ENCODE data around the gene PCNX2.

Gene PCNX2

DNA sequence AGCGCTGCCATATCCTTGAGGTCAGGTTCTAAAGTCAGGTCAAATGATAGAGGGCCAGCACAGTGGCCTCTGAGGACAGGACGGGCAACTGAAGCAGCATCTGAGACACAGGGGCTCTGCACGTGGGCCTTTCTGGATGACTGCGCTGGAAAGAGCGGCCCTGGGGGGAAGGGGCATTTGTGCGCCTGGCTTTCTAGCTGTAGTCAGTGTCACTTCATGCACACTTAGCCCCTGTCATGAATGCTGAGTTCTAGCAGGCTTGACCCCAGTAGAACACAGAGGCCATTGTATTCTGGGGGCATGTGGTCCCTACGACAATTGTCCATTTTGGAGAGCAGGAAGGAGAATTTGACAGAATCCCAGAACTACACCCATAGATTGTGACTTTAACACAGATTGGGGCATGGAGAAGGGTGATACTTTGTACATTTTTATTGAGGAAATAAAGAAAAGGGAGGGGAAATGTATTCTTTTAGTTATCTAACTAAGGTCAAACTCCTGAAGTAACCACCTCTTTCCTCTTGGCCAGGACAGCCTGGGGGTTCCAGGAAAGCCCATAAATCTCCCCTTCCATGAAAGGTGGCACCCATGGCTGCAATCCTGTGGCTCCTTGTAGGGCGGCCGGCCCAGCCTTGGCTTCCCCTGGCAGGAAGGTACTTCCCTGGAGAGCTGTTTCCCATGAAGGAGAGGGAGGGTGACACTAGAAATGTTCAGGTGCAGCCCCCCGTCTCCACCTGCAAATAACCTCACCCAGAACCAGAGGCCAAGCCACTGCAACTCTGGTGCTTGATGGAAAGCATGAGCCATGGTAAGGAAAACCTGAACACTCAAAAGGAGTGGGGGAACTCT is 310.7 kb downstream of the PCNX2 start:
- no peaks in the 10 kb centered on the region for H3F3A ChIP-seq (ENCODE audit: low read depth)
- H3K27me3 ChIP-seq (ENCODE audit: insufficient read depth, low read length, poor library complexity, severe bottlenecking): no peaks in the 10 kb centered on the region
- no peaks in the 10 kb centered on the region for H3K9me2 ChIP-seq (replicated peaks; ENCODE audit: low read depth, low read length)
- H3K4me3 ChIP-seq (ENCODE audit: low read length, poor library complexity, severe bottlenecking): no peak overlapping the region
- no peak overlapping the region for H2AFZ ChIP-seq (ENCODE audit: low read length)
- H3K4me1 ChIP-seq (ENCODE audit: insufficient read depth, low read length, poor library complexity, severe bottlenecking): peaks cover 10% of the 10 kb centered on the region
- H3K9me3 ChIP-seq (ENCODE audit: insufficient read depth, low read depth, low read length): no peaks in the 10 kb centered on the region
- TF ChIP-seq CTCF (conservative IDR thresholded peaks at IDR 0.05; ENCODE audit: low read length) (no peak), EZH2phosphoT487 (IDR thresholded peaks at IDR 0.05; ENCODE audit: borderline replicate concordance) (no peak)
- H3K9ac ChIP-seq (ENCODE audit: low read depth, low read length, poor library complexity, severe bottlenecking): no peak overlapping the region
- no peaks in the 10 kb centered on the region for H3K79me2 ChIP-seq (ENCODE audit: insufficient read depth, low read length)
- H3K4me2 ChIP-seq (ENCODE audit: low read depth, low read length, poor library complexity, severe bottlenecking): peak overlapping the region; percentile 2
- H4K20me1 ChIP-seq (ENCODE audit: insufficient read depth, low read length, poor library complexity, severe bottlenecking): no peaks in the 10 kb centered on the region
- 0 out of 2 replicates have a peak, but pooled peaks cover 4% of the 10 kb centered on the region for H3K36me3 ChIP-seq (ENCODE audit: insufficient read depth, low read length)

- Histone ChIP-seq H3F3A (ENCODE audit: low read depth) (no peaks in the 10 kb centered on the region), H3K9ac (ENCODE audit: low read depth, low read length, poor library complexity, severe bottlenecking) (no peak overlapping the region), H3K9me2 (replicated peaks; ENCODE audit: low read depth, low read length) (no peaks in the 10 kb centered on the region), H3K36me3 (ENCODE audit: insufficient read depth, low read length) (0 out of 2 replicates have a peak, but pooled peaks cover 4% of the 10 kb centered on the region), H3K4me2 (ENCODE audit: low read depth, low read length, poor library complexity, severe bottlenecking) (no peak overlapping the region), H2AFZ (ENCODE audit: low read length) (no peak overlapping the region), H3K9me3 (ENCODE audit: insufficient read depth, low read depth, low read length) (no peaks in the 10 kb centered on the region), H3K4me3 (ENCODE audit: low read length, poor library complexity, severe bottlenecking) (no peak overlapping the region), H3K79me2 (ENCODE audit: insufficient read depth, low read length) (no peaks in the 10 kb centered on the region), H4K20me1 (ENCODE audit: insufficient read depth, low read length, poor library complexity, severe bottlenecking) (no peaks in the 10 kb centered on the region), H3K27me3 (ENCODE audit: insufficient read depth, low read length, poor library complexity, severe bottlenecking) (no peaks in the 10 kb centered on the region), H3K4me1 (ENCODE audit: insufficient read depth, low read length, poor library complexity, severe bottlenecking) (peaks cover 16% of the 10 kb centered on the region)
- TF ChIP-seq EZH2phosphoT487 (IDR thresholded peaks at IDR 0.05; ENCODE audit: borderline replicate concordance) (no peak), CTCF (conservative IDR thresholded peaks at IDR 0.05; ENCODE audit: low read length) (no peak)
These were observed 311.5 kb downstream of the PCNX2 start for GRCh38 chr1:232983817-232984567.

DNA sequence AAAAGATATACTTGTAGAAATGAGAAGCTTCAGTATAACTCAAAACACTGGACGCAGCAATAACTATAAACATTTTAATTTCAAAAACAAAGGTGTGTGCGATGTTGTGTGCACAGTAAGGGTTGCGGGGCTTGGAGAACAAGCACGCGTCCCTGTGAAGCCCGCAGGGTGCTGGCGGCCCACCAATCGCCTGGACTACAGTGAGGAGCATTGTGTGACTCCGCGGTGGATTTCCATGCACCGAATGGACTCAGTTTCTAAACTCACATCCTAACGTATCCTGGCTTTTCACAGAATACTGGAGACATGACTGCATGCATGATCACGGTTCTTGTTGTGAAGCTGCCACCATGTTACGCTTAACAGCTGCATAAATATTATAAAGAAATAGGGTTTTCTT is 312.1 kb downstream of the PCNX2 start:
- TF ChIP-seq EZH2phosphoT487 (IDR thresholded peaks at IDR 0.05; ENCODE audit: borderline replicate concordance) (no peak), CTCF (conservative IDR thresholded peaks at IDR 0.05; ENCODE audit: low read length) (no peak)
- Histone ChIP-seq H3K79me2 (ENCODE audit: insufficient read depth, low read length) (no peaks in the 10 kb centered on the region), H3K36me3 (ENCODE audit: insufficient read depth, low read length) (0 out of 2 replicates have a peak, but pooled peaks cover 4% of the 10 kb centered on the region)

More for the DNA sequence above, 312.1 kb downstream of the PCNX2 start:
- Histone ChIP-seq H3F3A (ENCODE audit: low read depth) (no peaks in the 10 kb centered on the region), H3K4me3 (ENCODE audit: low read length, poor library complexity, severe bottlenecking) (no peak overlapping the region), H3K4me2 (ENCODE audit: low read depth, low read length, poor library complexity, severe bottlenecking) (no peak overlapping the region), H3K4me1 (ENCODE audit: insufficient read depth, low read length, poor library complexity, severe bottlenecking) (peaks cover 22% of the 10 kb centered on the region), H3K9ac (ENCODE audit: low read depth, low read length, poor library complexity, severe bottlenecking) (no peak overlapping the region), H4K20me1 (ENCODE audit: insufficient read depth, low read length, poor library complexity, severe bottlenecking) (no peaks in the 10 kb centered on the region), H3K9me3 (ENCODE audit: insufficient read depth, low read depth, low read length) (no peaks in the 10 kb centered on the region), H2AFZ (ENCODE audit: low read length) (no peak overlapping the region), H3K9me2 (replicated peaks; ENCODE audit: low read depth, low read length) (no peaks in the 10 kb centered on the region), H3K27me3 (ENCODE audit: insufficient read depth, low read length, poor library complexity, severe bottlenecking) (no peaks in the 10 kb centered on the region)

All from Loucy (cell line).